CD4-positive, alpha-beta T cell (primary cell): ENCODE results near the gene NPC1L1. TPM values are rescaled to one million over a fixed set of nuclear protein-coding genes. Genes with fewer than 3 reads are reported as not detected.

Experiments
- ATAC-seq: fragments of 200-7000 bp; cut with Tn5 transposase; one replicate; pipeline ENCODE4 v1.10.0; 2022; ENCODE audit warnings: mild to moderate bottlenecking; ENCODE audit not compliant: poor library complexity
- CTCF ChIA-PET: fragments of 350-600 bp; sonication (Branson Sonifier 250); formaldehyde crosslinking; loops from one replicate; lab custom pipeline; 2021; ENCODE audit warnings: antibody characterized with exemption, inconsistent platforms; lab: Charles Lee
- POLR2A ChIA-PET: fragments of 350-600 bp; sonication (Branson Sonifier 250); formaldehyde crosslinking; loops from one replicate; lab custom pipeline; 2021; ENCODE audit warnings: antibody characterized with exemption, inconsistent platforms; lab: Charles Lee
- DNase-seq, 14 experiments: peaks; one replicate each; pipeline ENCODE4 v3.0.0-alpha.2; 2013 to 2020; ENCODE audit warnings: mixed read lengths in 2 of 14
- H3K27ac ChIP-seq, 2 donors: one replicate each; pipeline versions ENCODE4 v1.5.1 to v1.7.0; 2013; ENCODE audit warnings: low read length in 2 of 2, low read depth in 1 of 2, mild to moderate bottlenecking in 1 of 2
- H3K27me3 ChIP-seq, 2 experiments: 1 replicate in 1 of 2; 2 replicates in 1 of 2; pipeline versions ENCODE4 v1.6.1 to v1.7.0; 2013; ENCODE audit warnings: low read length in 2 of 2, control low read depth in 1 of 2, mild to moderate bottlenecking in 1 of 2, moderate library complexity in 1 of 2; ENCODE audit not compliant: insufficient read depth in 2 of 2, control insufficient read depth in 1 of 2
- H3K36me3 ChIP-seq: one replicate; pipeline ENCODE4 v1.6.1; 2013; ENCODE audit warnings: low read length, control low read depth; ENCODE audit not compliant: insufficient read depth
- H3K4me1 ChIP-seq: one replicate; pipeline ENCODE4 v1.6.1; 2013; ENCODE audit warnings: low read length, control low read depth; ENCODE audit not compliant: insufficient read depth
- H3K4me3 ChIP-seq: one replicate; pipeline ENCODE4 v1.5.1; 2013; ENCODE audit warnings: mild to moderate bottlenecking, low read length, moderate library complexity
- H3K9me3 ChIP-seq, 2 experiments: 1 replicate in 1 of 2; 2 replicates in 1 of 2; pipeline versions ENCODE4 v1.6.1 to v1.7.0; 2013; ENCODE audit warnings: low read length in 2 of 2, mild to moderate bottlenecking in 2 of 2, control low read depth in 1 of 2, moderate library complexity in 1 of 2; ENCODE audit not compliant: control insufficient read depth in 1 of 2, insufficient read depth in 1 of 2
- H3K27ac Mint-ChIP-seq: one replicate; pipeline ENCODE4 v1.8.0; 2020; ENCODE audit warnings: mixed read lengths
- H3K27me3 Mint-ChIP-seq: one replicate; pipeline ENCODE4 v1.8.0; 2021; ENCODE audit warnings: mixed read lengths
- H3K36me3 Mint-ChIP-seq: one replicate; pipeline ENCODE4 v1.8.0; 2021; ENCODE audit warnings: low read depth, mixed read lengths
- H3K4me1 Mint-ChIP-seq: one replicate; pipeline ENCODE4 v1.8.0; 2021; ENCODE audit warnings: low read depth, mixed read lengths
- H3K4me3 Mint-ChIP-seq: one replicate; pipeline ENCODE4 v1.8.0; 2020; ENCODE audit warnings: mild to moderate bottlenecking, mixed read lengths
- H3K9me3 Mint-ChIP-seq: one replicate; pipeline ENCODE4 v1.8.0; 2020; ENCODE audit warnings: mixed read lengths
- CTCF ChIP-seq: fragments of 200-600 bp; IDR thresholded peaks from one replicate; pipeline ENCODE4 v1.8.0; 2022; ENCODE audit warnings: antibody characterized with exemption, mild to moderate bottlenecking
- intact Hi-C, 2 experiments: fragments of 100-400 bp; cut with DNase I in 1 of 2; cut with micrococcal nuclease in 1 of 2; formaldehyde crosslinking; loops; one replicate each; pipeline versions ENCODE4 v1.15.1 to v1.9.0; 2023 to 2025; cut with DNase I, micrococcal nuclease
- total RNA-seq, 174 experiments: library from RNA in 2 of 174; stranded (reverse) in 2 of 174; gene quantifications; one replicate each; pipeline ENCODE4 v1.2.3 and lab custom pipeline; 2021 to 2026

Gene NPC1L1
- total RNA-seq, 2 experiments from 2014 or later, result 0.08 TPM; not detected in 1

GRCh38 chr7:44486693-44487092, 54.4 kb downstream of the NPC1L1 start:
- intact Hi-C loops, result loop anchor here in 1 of 2 experiments (5.0 to 10.0 kb wide), 3 partner anchors 358 to 626 kb away; partner anchors contain the start of genes H2AZ2, POLD2 and TBRG4
- no peak for TF ChIP-seq CTCF
- POLR2A ChIA-PET, result interaction anchor here (0.6 kb wide), 1 partner anchor 38 kb away, joined by 3 read pairs; no protein-coding TSS in a partner anchor

DNA sequence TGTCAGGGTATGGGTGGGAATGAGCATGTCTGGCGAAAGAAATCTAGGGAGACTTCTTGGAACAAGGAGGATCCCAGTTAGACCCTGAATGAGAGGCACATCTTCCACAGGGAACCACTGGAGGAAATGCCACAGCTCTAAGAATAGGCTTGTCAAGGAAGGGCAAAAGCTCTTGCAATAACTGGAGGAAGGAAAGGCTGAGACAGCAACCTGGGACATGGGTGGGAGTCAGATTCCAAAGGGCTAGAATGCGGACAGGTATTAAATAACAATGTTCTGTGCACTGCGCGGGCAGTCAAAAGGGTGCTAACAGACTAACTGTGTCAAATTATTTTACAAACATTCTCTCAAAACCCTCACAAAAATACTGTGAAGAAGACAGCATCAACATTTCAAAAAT, 55.1 kb downstream of the NPC1L1 start:
- ATAC-seq, result no peak
- H3K27ac Mint-ChIP-seq, result peak overlapping the region; percentile 60
- ChIA-PET CTCF (no interaction called here), POLR2A (no interaction called here)
- intact Hi-C loops, result loop anchor here in 1 of 2 experiments (5.0 to 10.0 kb wide), 3 partner anchors 359 to 626 kb away; partner anchors contain the start of genes H2AZ2, POLD2 and TBRG4
- H3K4me1 ChIP-seq, result peaks cover 41% of the 10 kb centered on the region
- no peak for DNase-seq
- H3K36me3 ChIP-seq, result peaks cover 48% of the 10 kb centered on the region
- H3K36me3 Mint-ChIP-seq, result peaks cover 77% of the 10 kb centered on the region
- no peak overlapping the region for H3K4me3 ChIP-seq
- peaks cover 0 to 11% of the 10 kb centered on the region in 2 experiments for H3K9me3 ChIP-seq
- H3K9me3 Mint-ChIP-seq, result peaks cover 6% of the 10 kb centered on the region
- no peaks in the 10 kb centered on the region for H3K27me3 ChIP-seq
- TF ChIP-seq CTCF, result no peak
- peaks cover 90% of the 10 kb centered on the region for H3K4me1 Mint-ChIP-seq
- H3K27me3 Mint-ChIP-seq, result no peaks in the 10 kb centered on the region
- H3K27ac ChIP-seq, result no peak overlapping the region
- H3K4me3 Mint-ChIP-seq, result peak overlapping the region; percentile 4

More at GRCh38 chr7:44486693-44487092, 54.4 kb downstream of the NPC1L1 start:
- H3K36me3 ChIP-seq, result peaks cover 42% of the 10 kb centered on the region
- peaks cover 0 to 11% of the 10 kb centered on the region in 2 experiments for H3K9me3 ChIP-seq
- ATAC-seq (no peak), DNase-seq (no peak)
- CTCF ChIA-PET, result no interaction called here
- H3K4me1 Mint-ChIP-seq, result peaks cover 87% of the 10 kb centered on the region
- no peaks in the 10 kb centered on the region for H3K27me3 Mint-ChIP-seq
- peak overlapping the region; percentile 60 for H3K4me3 Mint-ChIP-seq
- peaks cover 70% of the 10 kb centered on the region for H3K36me3 Mint-ChIP-seq
- peaks cover 6% of the 10 kb centered on the region for H3K9me3 Mint-ChIP-seq
- H3K27ac ChIP-seq, result no peak overlapping the region
- no peaks in the 10 kb centered on the region for H3K27me3 ChIP-seq
- peak overlapping the region; percentile 60 for H3K27ac Mint-ChIP-seq
- peaks cover 41% of the 10 kb centered on the region for H3K4me1 ChIP-seq
- no peak overlapping the region for H3K4me3 ChIP-seq

- ChIA-PET CTCF (no interaction called here), POLR2A (interaction anchor here (1.3 kb wide), 1 partner anchor 24 kb away, joined by 4 read pairs; no protein-coding TSS in a partner anchor)
- Histone ChIP-seq H3K4me1 (peaks cover 44% of the 10 kb centered on the region), H3K27ac (no peak overlapping the region), H3K4me3 (no peak overlapping the region), H3K9me3 (peaks cover 0 to 11% of the 10 kb centered on the region in 2 experiments), H3K36me3 (peaks cover 60% of the 10 kb centered on the region), H3K27me3 (no peaks in the 10 kb centered on the region)
- ATAC-seq (no peak), DNase-seq (no peak)
- H3K4me3 Mint-ChIP-seq, result no peak overlapping the region
- H3K36me3 Mint-ChIP-seq, result peaks cover 86% of the 10 kb centered on the region
- H3K4me1 Mint-ChIP-seq, result peaks cover 93% of the 10 kb centered on the region
- intact Hi-C loops, result loop anchor here in 1 of 2 experiments (5.0 to 10.0 kb wide), 3 partner anchors 360 to 628 kb away; partner anchors contain the start of genes H2AZ2, POLD2 and TBRG4
- H3K9me3 Mint-ChIP-seq, result peaks cover 6% of the 10 kb centered on the region
- no peak overlapping the region for H3K27ac Mint-ChIP-seq
- no peak for TF ChIP-seq CTCF
- H3K27me3 Mint-ChIP-seq, result no peaks in the 10 kb centered on the region
These were observed 56.4 kb downstream of the NPC1L1 start for GRCh38 chr7:44484482-44485313.
